Fibroblast of skin of right biceps (primary cell): ENCODE measurements around the gene KMT2B.
A peak's percentile ranks its signal among the peaks of the same experiment; 100 is the strongest.
"Not testable (repeated sequence)": the region's sequence is repeated elsewhere in the genome, so short reads cannot be mapped to it uniquely, and the experiment has no call there.

Experiments
- DNase-seq: peaks from one replicate; pipeline ENCODE4 v3.0.0-alpha.2; 2013

KMT2B gene

GRCh38 chr19:35710784-35711723 lies 6.7 kb upstream of the KMT2B start:
- no peak for DNase-seq

- DNase-seq: no peak
Observed at GRCh38 chr19:35712567-35713505, 5.0 kb upstream of the KMT2B start.

GRCh38 chr19:35713506-35713850 lies 4.3 kb upstream of the KMT2B start:
- DNase-seq: no peak

- DNase-seq: no peak
Observed at GRCh38 chr19:35713904-35714495, 3.8 kb upstream of the KMT2B start.

GRCh38 chr19:35714601-35715354 lies 3.0 kb upstream of the KMT2B start:
- no peak for DNase-seq

GRCh38 chr19:35715355-35715809 lies 2.4 kb upstream of the KMT2B start:
- no peak for DNase-seq

GRCh38 chr19:35715981-35716800 lies 1.6 kb upstream of the KMT2B start:
- no peak for DNase-seq

GRCh38 chr19:35716801-35717664 lies 770 bp upstream of the KMT2B start:
- peak; percentile 81 for DNase-seq

GRCh38 chr19:35718345-35719041 lies 690 bp downstream of the KMT2B start:
- peak; percentile 19 for DNase-seq

- DNase-seq: no peak
Observed at GRCh38 chr19:35719402-35720162, 1.8 kb downstream of the KMT2B start.

GRCh38 chr19:35720163-35720524 lies 2.3 kb downstream of the KMT2B start:
- no peak for DNase-seq

- DNase-seq: no peak
Observed at GRCh38 chr19:35720648-35721047, 2.8 kb downstream of the KMT2B start.

- DNase-seq: no peak
Observed at GRCh38 chr19:35721374-35721773, 3.6 kb downstream of the KMT2B start.

- DNase-seq: no peak
Observed at GRCh38 chr19:35722461-35722860, 4.7 kb downstream of the KMT2B start.

GRCh38 chr19:35722897-35723296 lies 5.1 kb downstream of the KMT2B start:
- no peak for DNase-seq

GRCh38 chr19:35723671-35724070 lies 5.9 kb downstream of the KMT2B start:
- no peak for DNase-seq

GRCh38 chr19:35724132-35724531 lies 6.3 kb downstream of the KMT2B start:
- not testable (repeated sequence) for DNase-seq

GRCh38 chr19:35724560-35724959 lies 6.8 kb downstream of the KMT2B start:
- no peak for DNase-seq

GRCh38 chr19:35725216-35725861 lies 7.5 kb downstream of the KMT2B start:
- DNase-seq: no peak
